OCI-LY7 (cell line): ENCODE data around the gene KIFC1. TPM values are rescaled to one million over a fixed set of nuclear protein-coding genes. Genes with fewer than 3 reads are reported as not detected.
A peak's percentile ranks its signal among the peaks of the same experiment; 100 is the strongest.

ENCODE experiments used
- BruUV-seq: library from RNA; stranded (reverse); fragments of 400-500 nt; replicated peaks from 2 replicates; lab custom pipeline; 2021; lab: Mats Ljungman, UMichigan
- CTCF ChIA-PET: fragments of 300-600 bp; sonication (Branson Sonifier 250); formaldehyde crosslinking; loops from one replicate; lab custom pipeline; 2022; ENCODE audit warnings: antibody characterized with exemption; ENCODE audit not compliant: unreplicated experiment; lab: Charles Lee
- POLR2A ChIA-PET: fragments of 300-600 bp; sonication (Branson Sonifier 250); formaldehyde crosslinking; loops from one replicate; lab custom pipeline; 2022; ENCODE audit warnings: antibody characterized with exemption; lab: Charles Lee
- DNase-seq: peaks from one replicate; pipeline ENCODE4 v3.0.0-alpha.2; 2015; ENCODE audit warnings: low spot score
- H2AFZ ChIP-seq: fragments of 200-600 bp; sonication (generic), shearing (Covaris generic); 2 replicates; pipeline ENCODE4 v1.6.1; 2014; ENCODE audit warnings: mild to moderate bottlenecking, antibody characterized with exemption, low read length, moderate library complexity
- H3K27ac ChIP-seq: fragments of 200-600 bp; sonication (generic); 2 replicates; pipeline ENCODE4 v1.5.1; 2014; ENCODE audit warnings: mixed run types, low read depth, mild to moderate bottlenecking, moderate library complexity, low read length, inconsistent platforms; ENCODE audit not compliant: poor library complexity, severe bottlenecking
- H3K36me3 ChIP-seq: fragments of 200-600 bp; sonication (generic); 2 replicates; pipeline ENCODE4 v1.6.1; 2014; ENCODE audit warnings: mild to moderate bottlenecking, antibody characterized with exemption, low read length, moderate library complexity, mixed read lengths; ENCODE audit not compliant: insufficient read depth
- H3K4me1 ChIP-seq: fragments of 200-600 bp; sonication (generic); 2 replicates; pipeline ENCODE4 v1.5.1; 2014; ENCODE audit warnings: mild to moderate bottlenecking, low read length; ENCODE audit not compliant: insufficient read depth, poor library complexity, severe bottlenecking
- H3K4me2 ChIP-seq: fragments of 200-600 bp; sonication (generic); 2 replicates; pipeline ENCODE4 v1.6.1; 2014; ENCODE audit warnings: mild to moderate bottlenecking, low read length
- H3K4me3 ChIP-seq: fragments of 200-600 bp; sonication (generic); 2 replicates; pipeline ENCODE4 v1.5.1; 2014; ENCODE audit warnings: mild to moderate bottlenecking, low read depth, low read length; ENCODE audit not compliant: poor library complexity, severe bottlenecking
- H3K79me2 ChIP-seq: fragments of 200-600 bp; sonication (generic); 2 replicates; pipeline ENCODE4 v1.6.1; 2016; ENCODE audit warnings: low read depth, mild to moderate bottlenecking, low read length, moderate library complexity, mixed read lengths; ENCODE audit not compliant: insufficient read depth
- H3K9me2 ChIP-seq: fragments of 200-600 bp; sonication (generic); 2 replicates; pipeline ENCODE4 v1.6.1; 2016; ENCODE audit warnings: mild to moderate bottlenecking, low read length, mixed read lengths; ENCODE audit not compliant: insufficient read depth
- H3K9me3 ChIP-seq: fragments of 200-600 bp; sonication (generic); 2 replicates; pipeline ENCODE4 v1.6.1; 2014; ENCODE audit warnings: mild to moderate bottlenecking, mixed run types, low read length, mixed read lengths
- H4K20me1 ChIP-seq: fragments of 200-600 bp; sonication (generic); 2 replicates; pipeline ENCODE4 v1.6.1; 2014; ENCODE audit warnings: mild to moderate bottlenecking, antibody characterized with exemption, low read length, moderate library complexity, mixed read lengths; ENCODE audit not compliant: insufficient read depth
- EZH2phosphoT487 ChIP-seq: fragments of 200-600 bp; sonication (generic); IDR thresholded peaks from 2 replicates; pipeline ENCODE4 v1.6.1; 2018; ENCODE audit warnings: low read depth, borderline replicate concordance, mild to moderate bottlenecking, mixed run types, antibody characterized with exemption, low read length, moderate library complexity, mixed read lengths
- intact Hi-C: fragments of 100-400 bp; cut with micrococcal nuclease; formaldehyde crosslinking; loops from one replicate; pipeline ENCODE4 v1.10.0; 2022; ENCODE audit not compliant: unreplicated experiment
- total RNA-seq, 2 experiments: library from RNA; depleted of rRNA in 1 of 2; stranded (reverse); fragments of >200 nt in 1 of 2; shearing (Covaris generic) in 1 of 2; gene quantifications; 2 replicates each; pipeline ENCODE4 v1.2.3, GENCODE V29; 2014 to 2022
- TF ChIP-seq, protein P1 (sequence below): fragments of 200-600 bp; sonication (generic); conservative IDR thresholded peaks from 2 replicates; pipeline ENCODE4 v1.5.1; 2014; ENCODE audit warnings: mild to moderate bottlenecking, antibody characterized with exemption, low read length, moderate library complexity, mixed read lengths

Gene KIFC1
- total RNA-seq, 2 experiments from 2014 or later = 138 to 167 TPM

DNA sequence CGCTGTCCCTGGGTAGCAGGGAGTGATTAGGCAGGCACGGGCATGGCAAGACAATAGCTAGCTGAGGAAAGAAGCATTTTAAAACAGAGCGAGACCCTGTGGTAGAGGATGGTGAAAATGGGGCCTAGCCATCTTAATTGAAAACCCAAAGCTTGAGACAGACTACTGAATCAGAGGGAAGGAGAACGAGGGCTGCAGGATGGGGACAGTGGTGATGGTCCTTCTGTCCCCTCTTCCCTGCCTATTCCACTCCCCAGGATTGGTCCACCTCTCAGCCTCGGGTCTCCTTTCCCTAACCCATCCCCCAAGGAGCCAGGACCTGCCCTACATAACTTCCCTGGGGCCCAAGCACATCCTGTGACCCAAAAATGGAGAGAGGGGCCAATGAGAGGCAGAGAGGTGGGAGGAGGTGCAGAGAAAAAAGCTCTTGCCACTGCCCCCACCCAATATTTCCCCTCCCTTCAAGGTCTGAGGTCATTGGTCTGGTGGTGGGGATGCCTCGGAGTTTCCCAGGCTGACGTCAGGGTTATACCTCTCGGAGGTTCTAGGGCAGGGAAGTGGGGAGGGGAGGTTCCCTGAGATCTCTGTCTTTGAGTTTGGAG, 27.2 kb downstream of the KIFC1 start:
- H4K20me1 ChIP-seq = peaks cover 6% of the 10 kb centered on the region; the same call in 1 of the 2 replicates
- peak overlapping the region; percentile 67 for H3K4me3 ChIP-seq
- no peak for TF ChIP-seq EZH2phosphoT487
- TF ChIP-seq, protein P1, sequence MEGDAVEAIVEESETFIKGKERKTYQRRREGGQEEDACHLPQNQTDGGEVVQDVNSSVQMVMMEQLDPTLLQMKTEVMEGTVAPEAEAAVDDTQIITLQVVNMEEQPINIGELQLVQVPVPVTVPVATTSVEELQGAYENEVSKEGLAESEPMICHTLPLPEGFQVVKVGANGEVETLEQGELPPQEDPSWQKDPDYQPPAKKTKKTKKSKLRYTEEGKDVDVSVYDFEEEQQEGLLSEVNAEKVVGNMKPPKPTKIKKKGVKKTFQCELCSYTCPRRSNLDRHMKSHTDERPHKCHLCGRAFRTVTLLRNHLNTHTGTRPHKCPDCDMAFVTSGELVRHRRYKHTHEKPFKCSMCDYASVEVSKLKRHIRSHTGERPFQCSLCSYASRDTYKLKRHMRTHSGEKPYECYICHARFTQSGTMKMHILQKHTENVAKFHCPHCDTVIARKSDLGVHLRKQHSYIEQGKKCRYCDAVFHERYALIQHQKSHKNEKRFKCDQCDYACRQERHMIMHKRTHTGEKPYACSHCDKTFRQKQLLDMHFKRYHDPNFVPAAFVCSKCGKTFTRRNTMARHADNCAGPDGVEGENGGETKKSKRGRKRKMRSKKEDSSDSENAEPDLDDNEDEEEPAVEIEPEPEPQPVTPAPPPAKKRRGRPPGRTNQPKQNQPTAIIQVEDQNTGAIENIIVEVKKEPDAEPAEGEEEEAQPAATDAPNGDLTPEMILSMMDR = 0 out of 2 replicates have a peak, but pooled peaks have one; percentile 4
- peaks cover 21% of the 10 kb centered on the region; the same call in 1 of the 2 replicates for H3K79me2 ChIP-seq
- peak overlapping the region; percentile 95 for H3K4me2 ChIP-seq
- H3K27ac ChIP-seq = peak overlapping the region; percentile 76
- TSS peak; percentile 97 for BruUV-seq
- POLR2A ChIA-PET = interaction anchor here (0.7 to 1.6 kb wide), 6 partner anchors 10 to 142 kb away, joined by 3 to 5 read pairs (median 4); partner anchors contain the start of genes B3GALT4 and ZBTB22
- intact Hi-C loops = loop anchor here (1.0 to 10.0 kb wide), 4 partner anchors 13 to 214 kb away; partner anchors contain the start of genes HSD17B8, KIFC1, RING1 and RXRB
- no peaks in the 10 kb centered on the region for H3K9me2 ChIP-seq
- no peak for DNase-seq
- H2AFZ ChIP-seq = peak overlapping the region; percentile 71; the same call in 1 of the 2 replicates
- peaks cover 27% of the 10 kb centered on the region for H3K36me3 ChIP-seq
- CTCF ChIA-PET = interaction anchor here (0.6 to 1.4 kb wide), 3 partner anchors 12 to 101 kb away, joined by 3 to 4 read pairs (median 3); partner anchors contain the start of gene ZBTB22
- peaks cover 56% of the 10 kb centered on the region for H3K4me1 ChIP-seq
- H3K9me3 ChIP-seq = no peaks in the 10 kb centered on the region

GRCh38 chr6:33419580-33420490, 28.2 kb downstream of the KIFC1 start, which contains the start of gene SYNGAP1:
TSS of gene SYNGAP1 (plus strand) at chr6:33420065. CDS start at chr6:33420265, 200 bp downstream.
- H3K4me2 ChIP-seq = peak within 1 kb of the TSS; percentile 95
- peak within 1 kb of the TSS; percentile 76 for H3K27ac ChIP-seq
- H4K20me1 ChIP-seq = peaks cover 6% of the 10 kb centered on the region; the same call in 1 of the 2 replicates
- peak within 1 kb of the TSS; percentile 45; the same call in 1 of the 2 replicates for H2AFZ ChIP-seq
- peak within 1 kb of the TSS; percentile 67 for H3K4me3 ChIP-seq
- no peaks in the 10 kb centered on the region for H3K9me3 ChIP-seq
- H3K36me3 ChIP-seq = peaks cover 16% of the 10 kb centered on the region
- intact Hi-C loops = loop anchor here (2.0 to 10.0 kb wide), 2 partner anchors 151 to 215 kb away; partner anchors contain the start of genes HSD17B8, RING1, RXRB and SLC39A7
- H3K79me2 ChIP-seq = peaks cover 21% of the 10 kb centered on the region; the same call in 1 of the 2 replicates
- ChIA-PET POLR2A (interaction anchor here (0.6 to 1.2 kb wide), 2 partner anchors 11 to 95 kb away, joined by 4 to 5 read pairs; no protein-coding TSS in a partner anchor), CTCF (interaction anchor here (1.4 kb wide), 1 partner anchor 102 kb away, joined by 4 read pairs; the partner anchor contains the start of gene ZBTB22)
- peaks cover 48% of the 10 kb centered on the region for H3K4me1 ChIP-seq
- peak; percentile 27 for DNase-seq
- no TSS peak for BruUV-seq
- no peak for TF ChIP-seq EZH2phosphoT487
- TF ChIP-seq, protein P1 = no peak
- H3K9me2 ChIP-seq = no peaks in the 10 kb centered on the region
